Activated effector memory CD4-positive, alpha-beta T cell treated with anti-CD3 and anti-CD28 coated beads, Interleukin-2, amount 50 U/mL, for 16 hours (primary cell): ENCODE data around the gene GJA10.
"Not testable (repeated sequence)": the region's sequence is repeated elsewhere in the genome, so short reads cannot be mapped to it uniquely, and the experiment has no call there.

Experiments used
- DNase-seq: peaks from one replicate; pipeline ENCODE4 v3.0.0-alpha.2; 2020

The GJA10 gene

GRCh38 chr6:89894169-89894568, at the start of gene GJA10:
Gene GJA10, plus strand, starts transcription at chr6:89894469. Its CDS starts 0 bp downstream, at chr6:89894469.
- no peak for DNase-seq

DNA sequence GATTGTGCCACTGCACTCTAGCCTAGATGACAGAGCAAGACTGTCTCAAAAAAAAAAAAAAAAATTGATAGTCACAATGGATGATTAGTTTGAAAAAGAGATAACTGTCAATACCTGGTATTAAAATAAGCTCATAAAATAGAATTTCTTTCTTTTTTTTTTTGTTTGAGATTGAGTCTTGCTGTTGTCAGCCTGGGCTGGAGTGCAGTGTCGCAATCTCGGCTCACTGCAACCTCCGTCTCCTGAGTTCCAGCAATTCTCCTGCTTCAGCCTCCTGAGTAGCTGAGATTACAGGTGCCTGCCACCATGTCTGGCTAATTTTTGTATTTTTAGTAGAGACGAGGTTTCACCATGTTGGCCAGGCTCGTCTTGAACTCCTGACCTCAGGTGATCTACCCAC, 46.8 kb upstream of the GJA10 start:
- DNase-seq = not testable (repeated sequence)

DNA sequence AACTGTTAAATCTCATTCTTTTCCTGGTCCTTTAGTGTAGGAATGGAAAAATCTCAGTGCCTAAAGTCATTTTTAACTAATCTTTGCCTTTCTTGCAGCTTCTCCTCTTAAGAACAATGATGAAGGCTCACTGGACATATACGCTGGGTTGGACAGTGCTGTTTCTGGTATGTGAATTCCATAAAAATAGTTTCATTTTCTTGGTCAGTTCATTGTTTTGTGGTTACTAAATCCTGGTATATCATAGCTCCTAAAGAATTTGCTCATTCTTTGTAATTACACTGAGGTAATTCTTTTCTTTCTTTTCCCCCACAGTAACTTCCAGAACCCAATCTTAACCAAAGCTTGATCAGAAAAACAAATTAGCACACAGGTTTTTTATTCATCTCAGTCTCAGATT, 41.2 kb upstream of the GJA10 start:
- no peak for DNase-seq

DNA sequence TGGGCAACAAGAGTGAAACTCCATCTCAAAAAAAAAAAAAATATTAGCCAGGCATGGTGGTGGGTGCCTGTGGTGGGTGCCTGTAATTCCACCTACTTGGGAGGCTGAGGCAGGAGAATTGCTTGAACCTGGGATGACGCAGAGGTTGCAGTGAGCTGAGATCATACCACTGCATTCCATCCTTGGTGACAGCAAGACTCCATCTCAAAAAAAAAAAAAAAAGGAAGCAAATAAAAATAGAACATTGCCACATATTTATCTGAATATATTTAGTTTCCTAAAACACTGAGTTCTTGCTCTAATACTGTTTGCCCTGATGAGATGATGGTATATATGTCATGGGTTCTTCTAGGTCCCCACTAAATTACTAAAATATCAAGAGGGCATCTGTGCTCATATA, 36.2 kb upstream of the GJA10 start:
- DNase-seq = no peak

DNA sequence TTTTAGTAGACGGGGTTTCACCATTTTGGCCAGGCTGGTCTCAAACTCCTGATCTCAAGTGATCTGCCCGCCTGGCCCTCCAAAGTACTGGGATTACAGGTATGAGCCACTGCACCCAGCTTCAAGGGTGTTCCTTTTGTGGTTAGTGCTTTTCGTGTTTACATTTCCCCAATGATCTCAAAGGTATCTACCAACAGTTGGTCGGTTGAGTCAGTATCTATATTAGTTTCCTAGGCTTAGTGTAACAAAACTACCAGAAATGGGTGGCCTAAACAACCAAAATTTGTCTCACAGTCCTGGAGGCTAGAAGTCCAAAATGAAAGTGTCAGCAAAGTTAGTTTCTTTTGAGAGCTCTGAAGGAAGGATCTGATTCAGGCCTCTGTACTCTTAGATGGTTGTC, 34.5 kb upstream of the GJA10 start:
- no peak for DNase-seq

DNA sequence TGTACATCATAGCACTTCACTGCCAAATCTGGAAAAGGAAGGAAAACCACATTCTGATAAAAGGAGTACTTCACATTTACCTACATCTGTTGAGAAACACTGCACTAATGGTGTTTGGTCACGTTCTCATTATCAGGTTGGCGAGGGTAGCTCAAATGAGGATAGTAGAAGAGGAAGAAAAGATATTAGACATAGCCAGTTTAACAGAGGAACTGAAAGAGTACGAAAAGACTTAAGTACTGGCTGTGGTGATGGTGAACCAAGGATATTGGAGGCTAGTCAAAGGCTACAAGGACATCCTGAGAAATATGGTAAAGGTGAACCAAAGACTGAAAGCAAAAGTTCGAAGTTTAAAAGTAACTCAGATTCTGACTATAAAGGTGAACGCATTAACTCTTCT, 32.0 kb upstream of the GJA10 start:
- DNase-seq = no peak

DNA sequence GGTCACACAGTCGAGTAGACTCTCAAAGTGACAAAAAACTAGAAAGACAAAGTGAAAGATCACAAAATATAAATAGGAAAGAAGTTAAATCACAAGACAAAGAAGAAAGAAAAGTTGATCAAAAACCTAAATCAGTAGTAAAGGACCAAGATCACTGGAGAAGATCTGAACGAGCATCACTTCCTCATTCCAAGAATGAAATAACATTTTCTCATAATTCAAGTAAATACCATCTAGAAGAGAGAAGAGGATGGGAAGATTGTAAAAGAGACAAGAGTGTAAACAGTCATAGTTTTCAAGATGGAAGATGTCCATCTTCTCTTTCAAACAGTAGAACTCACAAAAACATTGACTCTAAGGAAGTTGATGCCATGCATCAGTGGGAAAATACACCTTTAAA, 31.6 kb upstream of the GJA10 start:
- no peak for DNase-seq

DNA sequence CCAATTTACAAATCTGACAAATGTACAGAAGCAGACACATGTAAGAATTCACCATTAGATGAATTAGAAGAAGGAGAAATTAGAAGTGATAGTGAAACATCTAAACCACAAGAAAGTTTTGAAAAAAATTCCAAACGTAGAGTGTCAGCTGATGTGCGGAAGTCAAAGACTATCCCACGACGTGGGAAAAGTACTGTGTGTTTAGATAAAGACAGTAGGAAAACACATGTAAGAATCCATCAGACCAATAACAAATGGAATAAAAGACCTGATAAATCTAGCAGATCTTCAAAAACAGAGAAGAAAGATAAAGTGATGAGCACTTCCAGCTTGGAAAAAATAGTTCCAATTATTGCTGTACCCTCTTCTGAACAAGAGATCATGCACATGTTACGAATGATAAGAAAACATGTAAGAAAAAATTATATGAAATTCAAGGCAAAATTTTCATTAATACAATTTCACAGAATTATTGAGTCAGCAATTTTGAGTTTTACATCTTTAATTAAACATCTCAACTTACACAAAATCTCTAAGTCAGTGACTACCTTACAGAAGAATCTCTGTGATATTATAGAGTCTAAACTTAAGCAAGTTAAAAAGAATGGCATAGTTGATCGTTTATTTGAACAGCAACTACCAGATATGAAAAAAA, 28.1 kb upstream of the GJA10 start:
- DNase-seq = no peak

- no peak for DNase-seq
Observed at GRCh38 chr6:89873721-89874120, 20.5 kb upstream of the GJA10 start.

GRCh38 chr6:89874438-89874837, 19.8 kb upstream of the GJA10 start:
- no peak for DNase-seq

DNA sequence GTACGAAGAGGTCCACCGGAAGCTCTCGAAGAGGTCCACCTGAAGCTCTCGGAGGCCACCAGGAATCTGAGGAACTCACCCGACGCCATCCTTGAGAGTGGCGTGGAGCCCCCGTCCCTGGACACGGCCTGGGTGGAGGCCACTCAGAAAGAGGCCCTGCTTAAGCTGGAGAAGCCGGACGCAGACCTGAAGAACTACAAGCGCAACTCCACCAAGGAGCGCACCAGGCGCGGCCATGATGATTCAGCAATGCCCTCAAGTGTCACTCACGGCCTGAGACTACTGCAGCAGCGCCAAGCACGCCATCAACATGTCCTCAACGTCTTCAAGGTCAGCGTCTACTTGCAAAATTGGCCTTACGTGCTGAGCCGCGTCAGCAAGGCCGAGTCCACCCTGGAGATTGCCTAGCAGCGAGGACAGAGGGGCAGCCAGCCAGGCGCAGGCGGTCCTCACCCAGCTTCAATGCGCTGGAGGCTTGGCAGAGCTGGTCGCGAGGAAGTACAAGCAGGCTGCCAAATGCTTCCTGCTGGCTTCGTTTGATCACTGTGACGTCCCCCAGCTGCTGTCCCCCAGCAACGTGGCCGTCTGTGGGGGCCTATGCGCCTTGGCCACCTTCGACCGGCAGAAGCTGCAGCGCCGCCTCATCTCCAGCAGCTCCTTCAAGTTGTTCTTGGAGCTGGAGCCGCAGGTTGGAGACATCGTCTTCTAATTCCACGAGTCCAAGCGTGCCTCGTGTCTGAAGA, 7.7 kb upstream of the GJA10 start:
- no peak for DNase-seq

DNA sequence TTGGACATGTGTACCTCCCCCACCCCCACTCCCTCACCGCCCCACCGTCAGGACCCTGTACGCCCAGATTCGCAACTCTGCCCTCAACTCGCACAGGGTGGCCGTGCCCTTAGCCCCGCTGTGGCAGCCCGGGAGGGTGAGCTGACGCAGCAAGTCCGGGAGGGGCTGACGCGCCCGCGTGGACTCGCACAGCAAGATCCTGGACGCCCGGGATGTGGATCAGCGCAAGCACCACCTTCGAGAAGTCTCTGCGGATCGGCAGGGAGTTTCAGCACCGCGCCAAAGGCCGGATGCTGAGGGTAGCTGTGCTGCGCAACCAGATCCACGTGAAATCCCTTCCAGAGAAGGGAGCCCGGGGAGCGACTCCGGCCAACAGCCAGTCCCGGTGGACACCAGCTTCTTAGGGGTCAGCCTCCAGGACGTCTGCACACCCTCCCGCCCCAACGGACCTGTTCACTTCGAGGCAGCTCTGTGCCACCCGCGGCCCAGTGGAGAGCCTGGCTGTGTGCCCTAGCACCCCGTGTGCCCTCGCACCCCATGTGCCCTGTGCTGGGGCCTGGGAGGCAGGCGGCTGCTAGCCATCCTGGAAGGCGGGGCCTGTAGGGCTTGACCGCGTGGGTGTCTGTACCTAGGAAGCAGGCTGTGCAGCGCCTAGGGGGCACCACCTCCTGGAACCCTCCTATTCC, 6.7 kb upstream of the GJA10 start:
- DNase-seq = no peak

DNA sequence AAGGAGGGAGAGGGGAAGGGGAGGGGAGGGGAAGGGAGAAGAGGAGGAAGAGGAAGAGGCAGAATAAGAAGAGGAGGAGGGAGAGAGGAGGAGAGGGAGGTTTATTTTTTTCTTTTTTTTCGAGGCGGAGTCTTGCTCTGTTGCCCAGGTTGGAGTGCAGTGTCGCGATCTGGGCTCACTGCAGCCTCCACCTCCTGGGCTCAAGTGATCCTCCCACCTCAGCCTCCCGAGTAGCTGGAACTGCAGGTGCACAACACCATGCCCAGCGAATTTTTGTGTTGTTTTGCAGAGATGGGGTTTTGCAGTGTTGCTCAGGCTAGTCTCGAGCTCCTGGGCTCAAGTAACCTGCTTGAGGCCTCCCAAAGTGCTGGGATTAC, 6.1 kb upstream of the GJA10 start:
- no peak for DNase-seq

DNA sequence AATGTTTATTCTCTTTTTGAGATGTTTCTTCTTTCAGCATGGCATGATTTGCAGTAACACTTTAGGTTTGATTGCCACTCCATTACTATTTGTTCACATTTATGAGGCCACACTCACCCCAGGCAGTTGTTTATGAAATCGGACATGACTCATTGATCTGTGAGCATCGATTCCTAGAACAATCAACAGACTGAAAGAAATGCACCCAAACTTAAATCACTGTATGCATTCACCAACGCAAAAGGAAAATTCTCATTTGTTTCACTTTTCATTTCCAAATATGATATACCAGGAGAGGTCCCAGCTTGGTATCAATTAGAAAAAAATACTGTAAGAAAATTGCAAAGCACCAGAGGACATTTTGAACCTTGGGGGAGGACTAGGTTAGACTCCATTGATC, 5.4 kb upstream of the GJA10 start:
- no peak for DNase-seq

- DNase-seq = not testable (repeated sequence)
Observed at GRCh38 chr6:89890845-89891528, 3.3 kb upstream of the GJA10 start.

DNA sequence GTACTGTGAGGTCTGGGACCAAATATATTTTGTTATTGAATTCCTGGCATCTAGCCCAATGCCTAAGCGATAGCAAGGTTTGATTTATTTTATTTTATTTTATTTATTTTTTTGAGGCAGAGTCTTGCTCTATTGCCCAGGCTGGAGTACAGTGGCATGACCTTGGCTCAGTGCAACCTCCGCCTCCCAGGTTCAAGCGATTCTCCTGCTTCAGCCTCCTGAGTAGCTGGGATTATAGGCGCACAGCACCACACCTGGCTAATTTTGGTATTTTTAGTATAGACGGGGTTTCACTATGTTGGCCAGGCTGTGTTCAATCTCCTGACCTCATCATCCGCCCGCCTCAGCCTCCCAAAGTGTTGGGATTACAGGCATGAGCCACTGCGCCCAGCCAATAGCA, 1.7 kb upstream of the GJA10 start:
- DNase-seq = not testable (repeated sequence)

DNA sequence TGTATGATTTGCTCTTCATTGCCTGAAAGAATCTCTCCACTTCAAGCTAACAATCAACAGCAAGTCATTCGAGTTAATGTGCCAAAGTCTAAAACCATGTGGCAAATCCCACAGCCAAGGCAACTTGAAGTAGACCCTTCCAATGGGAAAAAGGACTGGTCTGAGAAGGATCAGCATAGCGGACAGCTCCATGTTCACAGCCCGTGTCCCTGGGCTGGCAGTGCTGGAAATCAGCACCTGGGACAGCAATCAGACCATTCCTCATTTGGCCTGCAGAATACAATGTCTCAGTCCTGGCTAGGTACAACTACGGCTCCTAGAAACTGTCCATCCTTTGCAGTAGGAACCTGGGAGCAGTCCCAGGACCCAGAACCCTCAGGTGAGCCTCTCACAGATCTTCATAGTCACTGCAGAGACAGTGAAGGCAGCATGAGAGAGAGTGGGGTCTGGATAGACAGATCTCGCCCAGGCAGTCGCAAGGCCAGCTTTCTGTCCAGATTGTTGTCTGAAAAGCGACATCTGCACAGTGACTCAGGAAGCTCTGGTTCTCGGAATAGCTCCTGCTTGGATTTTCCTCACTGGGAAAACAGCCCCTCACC, 1.1 kb downstream of the GJA10 start:
- no peak for DNase-seq

GRCh38 chr6:89910001-89910901, 16.0 kb downstream of the GJA10 start:
- DNase-seq = not testable (repeated sequence)

- no peak for DNase-seq
Observed at GRCh38 chr6:89910902-89911240, 16.6 kb downstream of the GJA10 start.

DNA sequence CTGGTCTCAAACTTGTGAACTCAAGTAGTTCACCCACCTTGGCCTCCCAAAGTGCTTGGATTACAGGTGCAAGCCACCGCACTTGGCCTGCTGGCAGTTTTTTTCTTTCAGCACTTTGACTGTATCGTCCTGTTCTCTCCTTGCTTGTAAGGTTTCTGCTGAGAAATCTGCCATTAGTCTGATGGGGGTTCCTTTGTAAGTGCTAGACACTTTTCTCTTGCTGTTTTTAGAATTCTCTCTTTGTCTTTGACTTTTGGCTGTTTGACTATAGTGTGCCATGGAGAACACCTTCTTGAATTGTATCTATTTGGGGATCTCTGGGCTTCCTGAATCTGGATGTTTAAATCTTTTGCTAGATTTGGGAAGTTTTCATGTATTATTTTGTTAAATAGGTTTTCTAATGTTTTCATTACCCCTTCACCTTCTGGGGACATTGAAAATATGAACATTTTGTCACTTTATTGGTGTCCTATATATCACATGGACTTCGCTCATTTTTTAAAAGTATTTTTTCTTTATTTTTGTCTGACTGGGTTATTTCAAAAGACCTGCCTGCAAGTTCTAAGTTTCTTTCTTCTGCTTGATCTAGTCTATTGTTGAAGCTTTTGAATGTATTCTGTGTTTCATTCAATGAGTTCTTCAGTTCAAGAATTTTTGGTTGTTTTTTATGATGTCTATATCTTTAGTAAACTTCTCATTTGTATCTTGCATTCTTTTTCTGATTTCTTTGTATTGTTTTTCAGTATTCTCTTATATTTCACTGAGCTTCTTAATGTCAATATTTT, 22.1 kb downstream of the GJA10 start:
- DNase-seq = no peak

- DNase-seq = no peak
Observed at GRCh38 chr6:89917216-89917615, 22.9 kb downstream of the GJA10 start.
